Measurements from ENCODE around the gene FIBP. TPM values are rescaled to one million over a fixed set of nuclear protein-coding genes. Genes with fewer than 3 reads are reported as not detected.
A peak's percentile ranks its signal among the peaks of the same experiment; 100 is the strongest.
"Not testable (repeated sequence)": the region's sequence is repeated elsewhere in the genome, so short reads cannot be mapped to it uniquely, and the experiment has no call there.

Gene FIBP
- total RNA-seq, 1 donor from 2014 or later = 35.5 TPM

GRCh38 chr11:65897020-65897471 is 8.8 kb upstream of the FIBP start:
- H3K27me3 ChIP-seq = no peaks in the 10 kb centered on the region
- H3K9me3 ChIP-seq = no peaks in the 10 kb centered on the region
- H3K36me3 ChIP-seq = no peaks in the 10 kb centered on the region
- intact Hi-C loops (cut with DNase I) = no loop called here
- no peak for ATAC-seq
- H3K4me1 ChIP-seq = peaks cover 35% of the 10 kb centered on the region
- H3K4me3 ChIP-seq = no peak overlapping the region
- no peak for TF ChIP-seq CTCF (IDR thresholded peaks at IDR 0.05)
- no peak for DNase-seq
- no peak overlapping the region for H3K27ac ChIP-seq

- ATAC-seq = no peak
- Histone ChIP-seq H3K4me3 (no peak overlapping the region), H3K4me1 (peaks cover 42% of the 10 kb centered on the region), H3K27ac (no peak overlapping the region), H3K27me3 (no peaks in the 10 kb centered on the region), H3K9me3 (no peaks in the 10 kb centered on the region), H3K36me3 (no peaks in the 10 kb centered on the region)
- intact Hi-C loops (cut with DNase I) = no loop called here
- no peak for DNase-seq
- TF ChIP-seq CTCF (IDR thresholded peaks at IDR 0.05) = no peak
Observed at GRCh38 chr11:65896034-65896999, 8.0 kb upstream of the FIBP start.

GRCh38 chr11:65895482-65895981 is 7.3 kb upstream of the FIBP start:
- H3K4me1 ChIP-seq = peaks cover 44% of the 10 kb centered on the region
- intact Hi-C loops (cut with DNase I) = no loop called here

DNA sequence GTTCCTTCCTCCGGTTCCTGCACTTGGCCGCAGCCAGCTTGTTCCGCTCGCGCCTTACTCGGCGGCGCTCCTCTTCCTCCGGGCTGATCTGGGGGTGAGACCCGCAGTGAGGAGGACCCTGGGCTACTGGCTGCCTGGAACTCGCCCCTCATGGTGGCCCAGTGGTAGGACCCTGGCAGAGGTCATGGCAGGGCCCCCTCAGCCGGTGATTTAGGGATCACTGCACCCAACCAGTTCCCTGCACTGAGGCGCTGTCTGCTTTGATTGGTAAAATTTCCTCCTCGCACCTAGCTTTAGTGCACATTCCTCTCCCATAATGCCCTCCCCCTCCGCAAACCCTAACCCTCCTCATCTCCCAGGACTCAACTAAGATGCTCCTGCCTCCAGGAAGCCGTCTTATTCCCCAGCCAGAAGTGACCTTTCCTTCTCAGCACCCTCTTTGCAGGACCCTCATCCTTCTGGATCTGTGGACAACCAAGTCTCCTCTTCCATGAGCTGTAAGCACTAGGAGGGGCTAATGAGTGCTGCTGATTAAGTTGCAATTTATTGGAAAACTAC is 5.8 kb upstream of the FIBP start:
- TF ChIP-seq CTCF (IDR thresholded peaks at IDR 0.05) = no peak
- Histone ChIP-seq H3K36me3 (no peaks in the 10 kb centered on the region), H3K4me3 (peak overlapping the region; percentile 91), H3K27ac (peak overlapping the region; percentile 87), H3K27me3 (no peaks in the 10 kb centered on the region), H3K4me1 (peaks cover 48% of the 10 kb centered on the region), H3K9me3 (no peaks in the 10 kb centered on the region)
- intact Hi-C loops (cut with DNase I) = no loop called here
- peak; percentile 2 for ATAC-seq
- DNase-seq = no peak

More at GRCh38 chr11:65895482-65895981, 7.3 kb upstream of the FIBP start:
- no peak for TF ChIP-seq CTCF (IDR thresholded peaks at IDR 0.05)
- Histone ChIP-seq H3K36me3 (no peaks in the 10 kb centered on the region), H3K9me3 (no peaks in the 10 kb centered on the region), H3K27ac (no peak overlapping the region), H3K27me3 (no peaks in the 10 kb centered on the region), H3K4me3 (no peak overlapping the region)
- no peak for ATAC-seq
- DNase-seq = no peak

DNA sequence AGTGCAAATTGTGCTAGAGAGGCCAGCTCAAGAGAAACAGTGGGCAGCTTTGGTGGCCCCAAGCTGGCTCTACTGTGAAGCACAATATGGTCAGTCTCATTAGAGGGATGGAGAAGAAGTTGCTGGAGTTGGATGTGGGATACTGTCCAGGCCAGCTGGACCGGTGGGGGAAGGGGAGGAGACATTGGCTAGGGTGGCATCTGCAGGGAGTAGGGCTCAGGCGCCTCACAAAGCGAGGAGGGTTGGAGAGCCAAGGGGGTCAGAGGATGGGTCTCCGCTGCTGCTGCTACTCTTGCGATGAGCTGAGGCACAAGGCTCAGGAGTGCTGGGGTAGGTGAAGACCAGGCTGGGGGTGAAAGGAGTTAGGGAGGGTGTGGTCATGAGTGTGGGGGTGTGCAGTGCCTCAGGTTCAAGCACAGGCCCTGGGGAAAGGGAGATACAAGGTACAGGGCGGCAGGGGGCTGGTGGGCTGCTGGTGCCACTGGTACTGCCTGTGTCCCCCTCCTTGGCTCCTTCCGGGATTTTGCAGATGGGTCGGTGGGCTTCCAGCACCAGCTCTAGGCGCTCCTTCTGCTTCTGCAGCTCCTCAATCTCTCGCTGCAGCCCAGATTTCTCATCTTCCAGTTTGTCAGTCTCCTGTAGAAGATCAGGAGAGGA is 4.5 kb upstream of the FIBP start:
- no peak for ATAC-seq
- no peak for DNase-seq
- intact Hi-C loops (cut with DNase I) = no loop called here
- H3K27me3 ChIP-seq = no peaks in the 10 kb centered on the region
- H3K36me3 ChIP-seq = no peaks in the 10 kb centered on the region
- H3K9me3 ChIP-seq = no peaks in the 10 kb centered on the region
- H3K4me3 ChIP-seq = peak overlapping the region; percentile 91
- no peak for TF ChIP-seq CTCF (IDR thresholded peaks at IDR 0.05)
- peak overlapping the region; percentile 96 for H3K27ac ChIP-seq
- peaks cover 42% of the 10 kb centered on the region for H3K4me1 ChIP-seq

DNA sequence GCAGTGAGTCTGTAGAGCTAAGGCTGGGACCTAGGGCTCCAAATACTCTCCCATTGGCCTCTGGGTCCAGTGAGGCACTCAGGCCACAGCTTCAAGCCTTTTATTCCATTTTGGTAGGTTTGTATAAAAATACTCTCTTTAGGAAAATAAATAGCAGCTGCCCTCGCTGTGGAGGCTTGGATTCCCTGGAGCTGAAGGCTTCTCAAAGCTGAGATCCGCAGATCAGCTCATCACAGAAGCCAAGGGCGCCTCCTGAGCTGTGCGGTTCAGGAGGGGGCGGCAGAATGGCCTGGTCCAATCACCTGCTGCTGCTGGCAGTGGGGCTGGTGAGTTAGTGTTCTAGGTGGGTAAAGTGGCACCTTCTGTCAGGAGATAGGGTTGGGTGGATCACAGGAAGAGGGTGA is 3.9 kb upstream of the FIBP start:
- H3K27me3 ChIP-seq; DNase-seq; intact Hi-C loops (cut with DNase I); H3K36me3 ChIP-seq; ATAC-seq; H3K9me3 ChIP-seq: not testable (repeated sequence)
- Histone ChIP-seq H3K4me3 (peak overlapping the region; percentile 91), H3K27ac (peak overlapping the region; percentile 96), H3K4me1 (peaks cover 48% of the 10 kb centered on the region)

All from upper lobe of right lung (tissue), 1 donor.